Osteocyte (in vitro differentiated cells): Measurements from ENCODE around the gene ELP1. TPM values are rescaled to one million over a fixed set of nuclear protein-coding genes. Genes with fewer than 3 reads are reported as not detected.

Experiments used
- DNase-seq: peaks from one replicate; pipeline ENCODE4 v3.0.0; 2021; ENCODE audit warnings: mixed read lengths; ENCODE audit not compliant: unreplicated experiment; ENCODE audit errors: extremely low spot score
- H3K27ac Mint-ChIP-seq: one replicate; pipeline ENCODE4 v1.8.0; 2021; ENCODE audit warnings: mild to moderate bottlenecking, mixed read lengths; ENCODE audit not compliant: unreplicated experiment
- H3K27me3 Mint-ChIP-seq: one replicate; pipeline ENCODE4 v1.8.0; 2021; ENCODE audit warnings: mixed read lengths; ENCODE audit not compliant: unreplicated experiment
- H3K36me3 Mint-ChIP-seq: one replicate; pipeline ENCODE4 v1.8.0; 2021; ENCODE audit warnings: mixed read lengths; ENCODE audit not compliant: unreplicated experiment
- H3K4me1 Mint-ChIP-seq: one replicate; pipeline ENCODE4 v1.8.0; 2021; ENCODE audit warnings: mixed read lengths; ENCODE audit not compliant: unreplicated experiment
- H3K4me3 Mint-ChIP-seq: one replicate; pipeline ENCODE4 v1.8.0; 2021; ENCODE audit warnings: mild to moderate bottlenecking, moderate library complexity, mixed read lengths; ENCODE audit not compliant: unreplicated experiment
- H3K9me3 Mint-ChIP-seq: one replicate; pipeline ENCODE4 v1.8.0; 2021; ENCODE audit warnings: mixed read lengths; ENCODE audit not compliant: unreplicated experiment
- total RNA-seq: library from RNA; stranded (reverse); gene quantifications from 2 replicates; pipeline ENCODE4 v1.2.1, GENCODE V29; 2021
- TF ChIP-seq, protein P1 (sequence below): fragments of 200-600 bp; sonication (generic); IDR thresholded peaks from 2 replicates; pipeline ENCODE4 v1.5.0; 2021; ENCODE audit warnings: antibody characterized with exemption, mild to moderate bottlenecking, moderate library complexity

ELP1 gene
- total RNA-seq, 1 donor from 2014 or later: 26.1 TPM

DNA sequence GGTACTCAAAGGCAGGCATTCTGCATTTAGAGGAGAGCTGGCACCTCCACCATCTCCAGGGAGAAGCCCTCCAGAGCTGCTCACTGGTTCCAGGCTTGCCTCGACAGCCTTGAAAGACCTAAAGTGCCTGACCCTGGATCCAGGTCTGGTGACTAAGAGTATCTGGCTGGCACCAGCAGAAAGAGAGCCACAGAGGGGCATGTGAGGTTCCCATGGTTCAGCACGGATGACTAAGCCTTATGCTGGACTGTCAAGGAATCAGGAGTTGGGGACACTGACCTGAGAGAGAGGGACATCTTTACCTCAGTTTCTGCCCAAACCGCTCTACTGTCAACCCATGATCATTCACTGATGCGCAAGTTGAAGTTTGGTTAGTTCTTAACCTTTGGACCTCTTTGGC, 68.9 kb downstream of the ELP1 start:
- H3K9me3 Mint-ChIP-seq: no peaks in the 10 kb centered on the region
- no peak overlapping the region for H3K27ac Mint-ChIP-seq
- TF ChIP-seq, protein P1, sequence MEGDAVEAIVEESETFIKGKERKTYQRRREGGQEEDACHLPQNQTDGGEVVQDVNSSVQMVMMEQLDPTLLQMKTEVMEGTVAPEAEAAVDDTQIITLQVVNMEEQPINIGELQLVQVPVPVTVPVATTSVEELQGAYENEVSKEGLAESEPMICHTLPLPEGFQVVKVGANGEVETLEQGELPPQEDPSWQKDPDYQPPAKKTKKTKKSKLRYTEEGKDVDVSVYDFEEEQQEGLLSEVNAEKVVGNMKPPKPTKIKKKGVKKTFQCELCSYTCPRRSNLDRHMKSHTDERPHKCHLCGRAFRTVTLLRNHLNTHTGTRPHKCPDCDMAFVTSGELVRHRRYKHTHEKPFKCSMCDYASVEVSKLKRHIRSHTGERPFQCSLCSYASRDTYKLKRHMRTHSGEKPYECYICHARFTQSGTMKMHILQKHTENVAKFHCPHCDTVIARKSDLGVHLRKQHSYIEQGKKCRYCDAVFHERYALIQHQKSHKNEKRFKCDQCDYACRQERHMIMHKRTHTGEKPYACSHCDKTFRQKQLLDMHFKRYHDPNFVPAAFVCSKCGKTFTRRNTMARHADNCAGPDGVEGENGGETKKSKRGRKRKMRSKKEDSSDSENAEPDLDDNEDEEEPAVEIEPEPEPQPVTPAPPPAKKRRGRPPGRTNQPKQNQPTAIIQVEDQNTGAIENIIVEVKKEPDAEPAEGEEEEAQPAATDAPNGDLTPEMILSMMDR: no peak
- H3K4me3 Mint-ChIP-seq: no peak overlapping the region
- H3K36me3 Mint-ChIP-seq: peaks cover 22% of the 10 kb centered on the region
- no peaks in the 10 kb centered on the region for H3K27me3 Mint-ChIP-seq
- H3K4me1 Mint-ChIP-seq: peaks cover 8% of the 10 kb centered on the region
- no peak for DNase-seq

GRCh38 chr9:108864446-108864845, 69.5 kb downstream of the ELP1 start:
- no peak overlapping the region for H3K4me3 Mint-ChIP-seq
- H3K9me3 Mint-ChIP-seq: no peaks in the 10 kb centered on the region
- DNase-seq: no peak
- TF ChIP-seq, protein P1: no peak
- H3K27me3 Mint-ChIP-seq: no peaks in the 10 kb centered on the region
- peaks cover 21% of the 10 kb centered on the region for H3K36me3 Mint-ChIP-seq
- H3K27ac Mint-ChIP-seq: no peak overlapping the region
- peaks cover 6% of the 10 kb centered on the region for H3K4me1 Mint-ChIP-seq

DNA sequence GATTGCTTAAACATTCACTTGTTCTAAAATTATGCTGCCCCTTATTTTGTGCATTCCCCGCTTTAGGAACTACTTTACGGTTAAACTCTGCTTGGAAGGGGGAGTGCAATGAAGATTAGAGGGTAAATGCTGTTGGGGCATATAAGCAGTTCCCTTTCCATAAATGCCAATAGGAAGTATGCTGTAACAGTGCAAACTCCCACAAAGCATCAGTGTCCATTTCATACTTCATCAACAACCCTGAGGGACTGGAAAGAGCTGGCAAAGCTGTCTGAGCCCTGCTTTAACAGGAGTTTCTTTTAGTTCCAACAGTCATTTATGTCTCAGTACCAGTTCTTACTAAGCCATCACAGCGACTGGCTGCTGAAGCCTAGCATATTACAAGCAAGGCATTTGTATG, 70.0 kb downstream of the ELP1 start:
- no peaks in the 10 kb centered on the region for H3K27me3 Mint-ChIP-seq
- no peak overlapping the region for H3K27ac Mint-ChIP-seq
- H3K4me3 Mint-ChIP-seq: no peak overlapping the region
- TF ChIP-seq, protein P1: no peak
- H3K36me3 Mint-ChIP-seq: peaks cover 15% of the 10 kb centered on the region
- peaks cover under 1% of the 10 kb centered on the region for H3K4me1 Mint-ChIP-seq
- DNase-seq: no peak
- H3K9me3 Mint-ChIP-seq: no peaks in the 10 kb centered on the region

DNA sequence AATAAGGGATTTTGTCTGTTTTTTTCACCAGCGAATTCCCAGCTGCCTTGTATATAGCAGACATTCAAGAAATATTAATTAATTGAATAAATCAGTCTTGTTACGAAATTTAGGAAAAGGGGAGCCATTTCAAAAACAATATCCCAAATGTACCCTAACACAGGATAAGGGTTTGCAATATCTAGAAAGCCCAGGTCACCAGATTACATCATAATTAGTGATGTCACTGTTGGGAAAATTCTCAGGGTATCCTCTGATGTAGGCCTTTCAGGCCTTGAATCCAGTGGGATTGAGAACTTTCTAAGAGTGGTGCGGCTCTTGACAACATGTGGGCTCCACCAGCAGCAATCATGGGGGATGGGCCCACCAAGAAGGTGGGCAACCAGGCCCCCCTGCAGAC, 71.9 kb downstream of the ELP1 start, which contains the start of gene ACTL7A:
Gene ACTL7A, plus strand, starts transcription at position 270 of the 400 bp plus-strand sequence. Its CDS starts 57 bp downstream, at position 327.
- H3K36me3 Mint-ChIP-seq: no peaks in the 10 kb centered on the region
- TF ChIP-seq, protein P1: no peak
- H3K4me3 Mint-ChIP-seq: no peak within 1 kb of the TSS
- H3K4me1 Mint-ChIP-seq: no peaks in the 10 kb centered on the region
- no peaks in the 10 kb centered on the region for H3K9me3 Mint-ChIP-seq
- no peak within 1 kb of the TSS for H3K27ac Mint-ChIP-seq
- DNase-seq: no peak
- H3K27me3 Mint-ChIP-seq: no peaks in the 10 kb centered on the region

DNA sequence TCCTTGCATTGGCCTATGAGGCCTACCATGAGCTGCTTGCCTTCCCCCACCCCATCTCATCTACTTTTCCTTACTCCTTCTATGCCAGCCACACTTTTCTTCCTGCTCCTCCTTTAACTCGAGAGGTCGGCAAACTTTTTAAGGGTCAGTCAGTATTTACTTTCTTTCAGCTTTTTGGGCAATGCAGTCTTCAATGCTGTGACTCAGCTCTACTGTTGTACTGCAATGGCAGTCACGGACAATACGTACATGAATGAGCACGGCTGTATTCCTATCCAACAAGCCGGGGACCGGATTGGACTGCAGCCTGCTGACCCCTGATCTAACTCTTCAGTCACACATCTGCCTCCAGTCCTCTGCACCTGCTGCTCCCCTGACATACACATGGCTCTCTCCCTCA, 72.5 kb downstream of the ELP1 start:
- no peak for DNase-seq
- Mint-ChIP-seq H3K36me3 (no peaks in the 10 kb centered on the region), H3K9me3 (no peaks in the 10 kb centered on the region), H3K4me1 (no peaks in the 10 kb centered on the region), H3K27me3 (no peaks in the 10 kb centered on the region), H3K4me3 (no peak overlapping the region), H3K27ac (no peak overlapping the region)
- TF ChIP-seq, protein P1: no peak
